B cell (primary cell): ENCODE measurements around the gene STK40. TPM values are rescaled to one million over a fixed set of nuclear protein-coding genes. Genes with fewer than 3 reads are reported as not detected.

Source experiments
- ATAC-seq: fragments of 200-7000 bp; cut with Tn5 transposase; one replicate; pipeline ENCODE4 v1.10.0; 2021; ENCODE audit warnings: low read depth, mild to moderate bottlenecking, moderate number of reproducible peaks, moderate library complexity
- CTCF ChIA-PET: fragments of 350-600 bp; sonication (Branson Sonifier 250); formaldehyde crosslinking; loops from one replicate; lab custom pipeline; 2021; ENCODE audit warnings: antibody characterized with exemption, inconsistent platforms; lab: Charles Lee
- POLR2A ChIA-PET: fragments of 350-600 bp; sonication (Branson Sonifier 250); formaldehyde crosslinking; loops from one replicate; lab custom pipeline; 2021; ENCODE audit warnings: antibody characterized with exemption; lab: Charles Lee
- DNase-seq: peaks from one replicate; pipeline ENCODE4 v3.0.0; 2013
- H2AFZ ChIP-seq: 2 replicates; pipeline ENCODE4 v1.6.1; 2012; ENCODE audit warnings: mild to moderate bottlenecking, low read depth, low read length; ENCODE audit not compliant: insufficient read depth, poor library complexity, severe bottlenecking
- H3K27ac ChIP-seq, 2 donors: 1 replicate in 1 of 2; 2 replicates in 1 of 2; pipeline ENCODE4 v1.5.1; 2012 to 2013; ENCODE audit warnings: low read length in 2 of 2, mild to moderate bottlenecking in 2 of 2, moderate library complexity in 1 of 2
- H3K27me3 ChIP-seq, 4 experiments: fragments of 200-600 bp in 1 of 4; sonication (generic) in 1 of 4; replicated peaks in 1 of 4; 1 replicate in 2 of 4; 2 replicates in 2 of 4; pipeline versions ENCODE4 v1.6.1 to v1.7.0; 2013 to 2016; ENCODE audit warnings: low read length in 3 of 4, mild to moderate bottlenecking in 2 of 4, mixed read lengths in 1 of 4, moderate library complexity in 1 of 4; ENCODE audit not compliant: insufficient read depth in 4 of 4, control insufficient read depth in 3 of 4; ENCODE audit errors: control extremely low read depth in 1 of 4
- H3K36me3 ChIP-seq, 2 experiments: replicated peaks in 1 of 2; 1 replicate in 1 of 2; 2 replicates in 1 of 2; pipeline versions ENCODE4 v1.6.1 to v1.7.1; 2013; ENCODE audit warnings: low read length in 1 of 2; ENCODE audit not compliant: insufficient read depth in 2 of 2, control insufficient read depth in 1 of 2; ENCODE audit errors: control extremely low read depth in 1 of 2, extremely low read depth in 1 of 2
- H3K4me1 ChIP-seq, 2 donors: fragments of 200-600 bp in 1 of 2; sonication (generic) in 1 of 2; 1 replicate in 1 of 2; 2 replicates in 1 of 2; pipeline versions ENCODE4 v1.5.1 to v1.6.1; 2013 to 2017; ENCODE audit warnings: low read length in 2 of 2; ENCODE audit not compliant: control insufficient read depth in 2 of 2, insufficient read depth in 2 of 2
- H3K4me2 ChIP-seq: replicated peaks from 2 replicates; pipeline ENCODE3; 2012; ENCODE audit warnings: mild to moderate bottlenecking, low read depth, low read length; ENCODE audit not compliant: poor library complexity, severe bottlenecking
- H3K4me3 ChIP-seq, 5 experiments: fragments of 200-600 bp in 1 of 5; sonication (generic) in 1 of 5; 1 replicate in 3 of 5; 2 replicates in 2 of 5; pipeline versions ENCODE4 v1.5.1 to v1.7.0; 2011 to 2016; ENCODE audit warnings: low read length in 4 of 5, mild to moderate bottlenecking in 4 of 5, low read depth in 2 of 5, control low read depth in 1 of 5, moderate library complexity in 1 of 5; ENCODE audit not compliant: insufficient read depth in 1 of 5; ENCODE audit errors: control extremely low read depth in 1 of 5, extremely low read depth in 1 of 5
- H3K79me2 ChIP-seq: fragments of 200-600 bp; sonication (generic); one replicate; pipeline ENCODE4 v1.6.0; 2016; ENCODE audit warnings: low read length; ENCODE audit not compliant: control insufficient read depth, insufficient read depth
- H3K9ac ChIP-seq: fragments of 200-600 bp; sonication (generic); 2 replicates; pipeline ENCODE4 v1.6.1; 2017; ENCODE audit warnings: mild to moderate bottlenecking, low read length, moderate library complexity
- H3K9me3 ChIP-seq, 3 donors: one replicate each; pipeline versions ENCODE4 v1.6.1 to v1.7.1; 2013; ENCODE audit warnings: low read length in 2 of 3; ENCODE audit not compliant: control insufficient read depth in 2 of 3, insufficient read depth in 1 of 3; ENCODE audit errors: control extremely low read depth in 1 of 3
- H4K20me1 ChIP-seq: 2 replicates; pipeline ENCODE4 v1.6.0; 2012; ENCODE audit warnings: mild to moderate bottlenecking, low read length; ENCODE audit not compliant: insufficient read depth, control insufficient read depth, poor library complexity, severe bottlenecking
- H3K27ac Mint-ChIP-seq: one replicate; pipeline ENCODE4 v1.8.0; 2021; ENCODE audit warnings: mixed read lengths
- H3K27me3 Mint-ChIP-seq: one replicate; pipeline ENCODE4 v1.8.0; 2021; ENCODE audit warnings: mixed read lengths
- H3K4me1 Mint-ChIP-seq: one replicate; pipeline ENCODE4 v1.8.0; 2021; ENCODE audit warnings: mixed read lengths
- H3K4me3 Mint-ChIP-seq: one replicate; pipeline ENCODE4 v1.8.0; 2021; ENCODE audit warnings: mixed read lengths
- H3K9me3 Mint-ChIP-seq: one replicate; pipeline ENCODE4 v1.8.0; 2022; ENCODE audit warnings: mixed read lengths; ENCODE audit not compliant: insufficient read depth
- CTCF ChIP-seq: fragments of 200-600 bp; IDR thresholded peaks from one replicate; pipeline ENCODE4 v1.8.0; 2022; ENCODE audit warnings: antibody characterized with exemption, mild to moderate bottlenecking
- EZH2 ChIP-seq: IDR thresholded peaks from 2 replicates; pipeline ENCODE4 v1.6.1; 2012; ENCODE audit warnings: borderline replicate concordance, low read depth, mild to moderate bottlenecking, moderate library complexity, low read length; ENCODE audit not compliant: insufficient read depth, poor library complexity, severe bottlenecking
- WGBS: methylation state at CpG from one replicate; pipeline ENCODE4 v1.1.5; 2013; ENCODE audit warnings: missing lambda C conversion rate; ENCODE audit not compliant: insufficient coverage; 5-methylcytosine and 5-hydroxymethylcytosine counted together
- intact Hi-C: fragments of 100-400 bp; cut with micrococcal nuclease; formaldehyde crosslinking; loops from one replicate; pipeline ENCODE4 v1.10.0; 2022
- polyA minus RNA-seq: library from RNA; depleted of rRNA, polyadenylated mRNA; stranded (reverse); fragments of >200 nt; gene quantifications from 2 replicates; pipeline ENCODE4 v1.2.3, GENCODE V29; 2012
- polyA plus RNA-seq: library from polyadenylated mRNA; depleted of rRNA; stranded (reverse); fragments of >200 nt; gene quantifications from 2 replicates; pipeline ENCODE4 v1.2.3, GENCODE V29; 2012
- total RNA-seq, 2 donors: library from RNA; stranded (reverse); fragments of 120-200 nt in 1 of 2; gene quantifications; 1 replicate in 1 of 2; 2 replicates in 1 of 2; pipeline versions ENCODE4 v1.2.3 to v1.2.4, GENCODE V29; 2013 to 2022

STK40 gene
- total RNA-seq (69.1 and 72.8 TPM in 2 replicates), polyA plus RNA-seq (53.1 and 53.5 TPM in 2 replicates), polyA minus RNA-seq (29.8 and 48.2 TPM in 2 replicates)
- 35.3 TPM for total RNA-seq (2013)

- H2AFZ ChIP-seq, result peak within 1 kb of the TSS; percentile 79
- peak within 1 kb of the TSS; percentile 97 for H3K4me3 Mint-ChIP-seq
- no peak for TF ChIP-seq EZH2
- TF ChIP-seq CTCF, result no peak
Observed at GRCh38 chr1:36385410-36386264, at the start of gene STK40. STK40 (minus strand) TSS chr1:36385924; CDS start chr1:36361332, 24,592 bp downstream.

More at GRCh38 chr1:36385410-36386264, at the start of gene STK40:
- H3K27me3 ChIP-seq, result no peaks in the 10 kb centered on the region
- intact Hi-C loops, result loop anchor here (1.0 to 5.0 kb wide), 7 partner anchors 12 to 1092 kb away; partner anchors contain the start of genes ADPRS, LSM10, OSCP1 and THRAP3
- peak within 1 kb of the TSS; percentile 100 for H3K27ac Mint-ChIP-seq
- H3K4me1 ChIP-seq, result peaks cover 64 to 80% of the 10 kb centered on the region in 2 donors
- H3K27me3 Mint-ChIP-seq, result no peaks in the 10 kb centered on the region
- ATAC-seq, result peak; percentile 84
- peak; percentile 98 for DNase-seq
- peaks cover 0 to 8% of the 10 kb centered on the region in 2 experiments for H3K36me3 ChIP-seq
- peak within 1 kb of the TSS; percentile 74 to 97 (median 93) for H3K4me3 ChIP-seq
- ChIA-PET POLR2A (interaction anchor here (0.7 to 3.4 kb wide), 8 partner anchors 8 to 236 kb away, joined by 3 to 34 read pairs (median 4); partner anchors contain the start of genes LSM10, OSCP1, THRAP3 and TRAPPC3), CTCF (interaction anchor here (0.8 to 4.2 kb wide), 13 partner anchors 11 to 198 kb away, joined by 3 to 30 read pairs (median 4); partner anchors contain the start of genes LSM10 and SH3D21)
- H3K79me2 ChIP-seq, result peaks cover 83% of the 10 kb centered on the region
- WGBS, result under 1% methylated on average over 73 of the region's 82 CpGs
- H3K9me3 ChIP-seq, result peaks cover 0 to 4% (median 0%) of the 10 kb centered on the region in 3 donors
- peaks cover 42% of the 10 kb centered on the region for H4K20me1 ChIP-seq
- peaks cover 79% of the 10 kb centered on the region for H3K4me1 Mint-ChIP-seq
- peak within 1 kb of the TSS; percentile 92 to 93 for H3K27ac ChIP-seq
- H3K9me3 Mint-ChIP-seq, result no peaks in the 10 kb centered on the region
- H3K4me2 ChIP-seq, result peak within 1 kb of the TSS; percentile 79
- peak within 1 kb of the TSS; percentile 92 for H3K9ac ChIP-seq
